Neuronal stem cell (in vitro differentiated cells): ENCODE measurements around the gene ZFYVE1.

Source experiments
- DNase-seq: peaks from one replicate; pipeline ENCODE4 v3.0.0-alpha.2; 2013; ENCODE audit warnings: low spot score
- H2AFZ ChIP-seq: one replicate; pipeline ENCODE4 v1.6.1; 2013; ENCODE audit warnings: mild to moderate bottlenecking, low read length, inconsistent platforms
- H2AK5ac ChIP-seq: 2 replicates; pipeline ENCODE4 v1.6.1; 2013; ENCODE audit warnings: low read depth, mild to moderate bottlenecking, inconsistent platforms, low read length, moderate library complexity, mixed read lengths
- H2BK120ac ChIP-seq: 2 replicates; pipeline ENCODE4 v1.6.1; 2013; ENCODE audit warnings: low read depth, mild to moderate bottlenecking, inconsistent platforms, low read length, moderate library complexity, mixed read lengths
- H2BK12ac ChIP-seq: one replicate; pipeline ENCODE4 v1.6.1; 2013; ENCODE audit warnings: low read length, inconsistent platforms
- H2BK15ac ChIP-seq: 2 replicates; pipeline ENCODE4 v1.6.1; 2013; ENCODE audit warnings: mild to moderate bottlenecking, low read length, inconsistent platforms, mixed read lengths
- H2BK5ac ChIP-seq: one replicate; pipeline ENCODE4 v1.6.1; 2013; ENCODE audit warnings: inconsistent platforms, mild to moderate bottlenecking, low read length, moderate library complexity
- H3K14ac ChIP-seq: one replicate; pipeline ENCODE4 v1.6.1; 2013; ENCODE audit warnings: low read length, inconsistent platforms
- H3K18ac ChIP-seq: 2 replicates; pipeline ENCODE4 v1.6.1; 2013; ENCODE audit warnings: low read length, inconsistent platforms
- H3K23ac ChIP-seq: 2 replicates; pipeline ENCODE4 v1.6.1; 2013; ENCODE audit warnings: low read depth, mild to moderate bottlenecking, mixed read lengths, low read length, inconsistent platforms; ENCODE audit not compliant: poor library complexity
- H3K27ac ChIP-seq: replicated peaks from 3 replicates; pipeline ENCODE4 v1.5.1; 2013; ENCODE audit warnings: low read length, inconsistent platforms
- H3K27me3 ChIP-seq, 3 experiments: 2 replicates each; pipeline ENCODE4 v1.6.1; 2013; ENCODE audit warnings: low read length in 3 of 3, mild to moderate bottlenecking in 2 of 3, inconsistent platforms in 1 of 3, low read depth in 1 of 3, mixed read lengths in 1 of 3, moderate library complexity in 1 of 3; ENCODE audit not compliant: control insufficient read depth in 3 of 3, insufficient read depth in 3 of 3
- H3K36me3 ChIP-seq, 2 donors: replicated peaks in 1 of 2; 2 replicates each; pipeline ENCODE4 v1.6.1; 2013; ENCODE audit warnings: low read length in 2 of 2; ENCODE audit not compliant: control insufficient read depth in 2 of 2, insufficient read depth in 2 of 2
- H3K4ac ChIP-seq: 2 replicates; pipeline ENCODE4 v1.6.1; 2013; ENCODE audit warnings: inconsistent platforms, mild to moderate bottlenecking, low read length, moderate library complexity
- H3K4me1 ChIP-seq, 2 donors: 1 replicate in 1 of 2; 2 replicates in 1 of 2; pipeline ENCODE4 v1.6.1; 2013; ENCODE audit warnings: low read length in 2 of 2, low read depth in 1 of 2; ENCODE audit not compliant: control insufficient read depth in 2 of 2, insufficient read depth in 1 of 2
- H3K4me2 ChIP-seq: one replicate; pipeline ENCODE4 v1.6.1; 2013; ENCODE audit warnings: mild to moderate bottlenecking, low read length, inconsistent platforms; ENCODE audit not compliant: insufficient read depth, poor library complexity, severe bottlenecking
- H3K4me3 ChIP-seq, 2 donors: 2 replicates each; pipeline ENCODE4 v1.5.1; 2013; ENCODE audit warnings: low read length in 2 of 2, mild to moderate bottlenecking in 2 of 2, inconsistent platforms in 1 of 2, moderate library complexity in 1 of 2
- H3K79me1 ChIP-seq: one replicate; pipeline ENCODE4 v1.6.1; 2013; ENCODE audit warnings: low read depth, mild to moderate bottlenecking, inconsistent platforms, low read length, moderate library complexity
- H3K9ac ChIP-seq: one replicate; pipeline ENCODE4 v1.6.1; 2013; ENCODE audit warnings: mild to moderate bottlenecking, low read depth, low read length, inconsistent platforms; ENCODE audit not compliant: poor library complexity
- H3K9me3 ChIP-seq, 2 donors: replicated peaks in 1 of 2; 2 replicates each; pipeline versions ENCODE3 to v1.6.1; 2013; ENCODE audit warnings: low read length in 2 of 2, mild to moderate bottlenecking in 2 of 2, inconsistent platforms in 1 of 2, low read depth in 1 of 2, mixed read lengths in 1 of 2, moderate library complexity in 1 of 2; ENCODE audit not compliant: control insufficient read depth in 2 of 2, insufficient read depth in 1 of 2
- H4K8ac ChIP-seq: one replicate; pipeline ENCODE4 v1.6.1; 2013; ENCODE audit warnings: low read depth, mild to moderate bottlenecking, inconsistent platforms, low read length, moderate library complexity
- H4K91ac ChIP-seq: one replicate; pipeline ENCODE4 v1.6.1; 2013; ENCODE audit warnings: low read length, low read depth, mild to moderate bottlenecking, inconsistent platforms; ENCODE audit not compliant: poor library complexity
- WGBS, 2 donors: extraction: QIAGEN DNeasy Blood & Tissue Kit; methylation state at CpG; one replicate each; pipeline ENCODE4 v1.1.7; 2013; ENCODE audit warnings: missing lambda C conversion rate in 2 of 2, mixed read lengths in 1 of 2; ENCODE audit not compliant: insufficient read length in 2 of 2, insufficient replicate concordance in 1 of 2; ENCODE audit errors: extremely low coverage in 2 of 2; 5-methylcytosine and 5-hydroxymethylcytosine counted together

Gene ZFYVE1

DNA sequence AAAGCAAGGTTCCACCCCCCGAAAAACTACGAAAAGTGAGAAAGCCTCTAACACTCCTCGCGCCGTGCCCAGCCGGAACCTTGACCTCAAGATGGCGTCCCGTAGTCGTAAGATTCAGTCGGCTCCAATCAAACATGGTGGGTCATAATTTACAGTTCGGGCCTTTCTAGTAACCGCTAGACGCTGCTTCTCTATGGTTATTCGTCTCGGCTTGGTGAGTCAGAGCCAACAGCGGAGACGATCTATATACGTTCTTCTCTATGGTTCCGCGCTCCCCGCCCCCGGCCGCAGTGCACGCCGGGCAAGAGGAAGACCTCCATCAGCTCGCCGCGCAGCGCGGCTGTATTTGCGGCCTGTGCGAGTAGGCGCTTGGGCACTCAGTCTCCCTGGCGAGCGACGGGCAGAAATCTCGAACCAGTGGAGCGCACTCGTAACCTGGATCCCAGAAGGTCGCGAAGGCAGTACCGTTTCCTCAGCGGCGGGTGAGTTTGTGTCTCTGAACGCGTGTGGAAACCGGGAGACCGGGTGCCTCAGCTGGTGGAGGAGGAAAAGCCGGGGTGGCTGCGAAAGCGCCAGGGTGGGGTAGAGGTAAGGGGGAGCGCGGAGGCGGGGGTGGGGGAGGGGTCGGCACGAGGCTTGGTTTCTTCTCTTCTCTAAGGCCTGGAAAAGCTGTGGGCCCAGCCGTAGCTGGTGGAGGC lies 31.5 kb upstream of the ZFYVE1 start, which contains the start of gene RBM25:
RBM25 (plus strand) TSS at position 311 of the 698 bp plus-strand sequence. CDS start 13,108 bp downstream, outside the sequence.
- no peak within 1 kb of the TSS for H2BK12ac ChIP-seq
- H3K9me3 ChIP-seq = no peaks in the 10 kb centered on the region
- H4K8ac ChIP-seq = peak within 1 kb of the TSS; percentile 65
- peak within 1 kb of the TSS; percentile 38 for H3K4ac ChIP-seq
- H3K4me2 ChIP-seq = peak within 1 kb of the TSS; percentile 73
- H3K4me3 ChIP-seq = peak within 1 kb of the TSS; percentile 89 to 98
- H3K79me1 ChIP-seq = peaks cover 3% of the 10 kb centered on the region
- H3K27ac ChIP-seq = peak within 1 kb of the TSS; percentile 95
- DNase-seq = peak; percentile 96
- H2BK120ac ChIP-seq = peak within 1 kb of the TSS; percentile 16
- H3K36me3 ChIP-seq = peaks cover 0 to 34% of the 10 kb centered on the region in 2 donors
- peak within 1 kb of the TSS; percentile 100 for H3K23ac ChIP-seq
- H2BK5ac ChIP-seq = peak within 1 kb of the TSS; percentile 84
- H2AFZ ChIP-seq = peak within 1 kb of the TSS; percentile 87
- peak within 1 kb of the TSS; percentile 99 for H3K14ac ChIP-seq
- H3K9ac ChIP-seq = peak within 1 kb of the TSS; percentile 95
- H4K91ac ChIP-seq = no peak within 1 kb of the TSS
- H3K27me3 ChIP-seq = no peaks in the 10 kb centered on the region
- H2BK15ac ChIP-seq = peak within 1 kb of the TSS; percentile 58
- WGBS, 2 donors = no CpG with 5 or more reads among the region's 57 CpGs
- no peaks in the 10 kb centered on the region for H3K4me1 ChIP-seq
- peak within 1 kb of the TSS; percentile 96 for H3K18ac ChIP-seq
- peak within 1 kb of the TSS; percentile 61 for H2AK5ac ChIP-seq

DNA sequence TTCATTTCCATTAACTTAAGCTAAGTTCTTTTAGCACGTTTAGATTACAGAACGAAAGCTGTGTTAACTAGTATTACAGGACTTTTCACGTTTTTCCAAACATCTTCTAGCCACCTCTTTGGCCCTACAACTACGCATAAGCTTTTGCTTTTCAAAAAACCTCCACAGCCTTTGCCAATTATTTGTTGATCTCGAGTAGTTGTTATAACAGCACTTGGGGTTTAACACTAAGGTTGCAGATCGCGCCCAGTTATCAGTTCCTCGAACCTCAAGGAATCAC lies 31.0 kb upstream of the ZFYVE1 start:
- Histone ChIP-seq H3K4me1 (no peaks in the 10 kb centered on the region), H4K8ac (no peak overlapping the region), H3K9me3 (no peaks in the 10 kb centered on the region), H2BK120ac (no peak overlapping the region), H3K36me3 (peaks cover 0 to 32% of the 10 kb centered on the region in 2 donors), H2AFZ (peak overlapping the region; percentile 72), H4K91ac (no peak overlapping the region), H3K79me1 (peaks cover 3% of the 10 kb centered on the region), H2BK5ac (no peak overlapping the region), H3K14ac (no peak overlapping the region), H3K27me3 (no peaks in the 10 kb centered on the region), H3K27ac (peak overlapping the region; percentile 72), H3K4me2 (peak overlapping the region; percentile 59), H3K9ac (no peak overlapping the region), H3K18ac (peak overlapping the region; percentile 35), H2AK5ac (no peak overlapping the region), H2BK12ac (no peak overlapping the region), H3K4ac (no peak overlapping the region), H3K23ac (no peak overlapping the region), H2BK15ac (no peak overlapping the region), H3K4me3 (peak overlapping the region; percentile 84 to 89)
- no peak for DNase-seq
- WGBS, 2 donors = no CpG with 5 or more reads among the region's 8 CpGs

DNA sequence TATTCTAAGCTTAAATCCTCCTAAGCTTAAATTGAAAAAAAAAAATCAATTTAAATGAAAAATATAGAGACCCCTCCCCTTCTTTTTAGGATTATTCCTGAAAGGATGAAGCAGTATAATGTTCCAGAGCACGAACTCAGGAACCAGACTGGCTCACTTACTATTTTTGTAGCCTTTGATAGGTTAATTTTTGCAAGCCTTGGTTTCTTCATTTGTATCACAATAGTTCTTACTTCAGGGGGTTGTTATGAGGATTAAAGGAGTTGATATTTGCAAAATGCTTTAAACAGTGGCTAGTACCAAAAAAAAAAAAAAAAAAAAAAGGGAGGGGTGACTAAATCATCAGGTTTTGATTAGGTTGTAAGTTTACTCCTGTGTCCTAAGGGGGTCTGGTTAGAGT lies 28.3 kb upstream of the ZFYVE1 start:
- H3K36me3 ChIP-seq = peaks cover 0 to 6% of the 10 kb centered on the region in 2 donors
- H2BK12ac ChIP-seq = no peak overlapping the region
- no peak overlapping the region for H3K14ac ChIP-seq
- H2AFZ ChIP-seq = no peak overlapping the region
- no peak overlapping the region for H3K4me3 ChIP-seq
- no peak overlapping the region for H3K9ac ChIP-seq
- H3K79me1 ChIP-seq = peaks cover 3% of the 10 kb centered on the region
- no peak overlapping the region for H3K23ac ChIP-seq
- H3K4me1 ChIP-seq = no peaks in the 10 kb centered on the region
- H2BK120ac ChIP-seq = no peak overlapping the region
- no peak overlapping the region for H3K4ac ChIP-seq
- no peak overlapping the region for H3K27ac ChIP-seq
- no peak overlapping the region for H3K18ac ChIP-seq
- H3K27me3 ChIP-seq = no peaks in the 10 kb centered on the region
- no peak overlapping the region for H4K8ac ChIP-seq
- no CpG with 5 or more reads among the region's 1 CpG for WGBS, 2 donors
- H3K9me3 ChIP-seq = no peaks in the 10 kb centered on the region
- no peak overlapping the region for H2AK5ac ChIP-seq
- H2BK15ac ChIP-seq = no peak overlapping the region
- no peak overlapping the region for H4K91ac ChIP-seq
- DNase-seq = no peak
- no peak overlapping the region for H3K4me2 ChIP-seq
- H2BK5ac ChIP-seq = no peak overlapping the region

DNA sequence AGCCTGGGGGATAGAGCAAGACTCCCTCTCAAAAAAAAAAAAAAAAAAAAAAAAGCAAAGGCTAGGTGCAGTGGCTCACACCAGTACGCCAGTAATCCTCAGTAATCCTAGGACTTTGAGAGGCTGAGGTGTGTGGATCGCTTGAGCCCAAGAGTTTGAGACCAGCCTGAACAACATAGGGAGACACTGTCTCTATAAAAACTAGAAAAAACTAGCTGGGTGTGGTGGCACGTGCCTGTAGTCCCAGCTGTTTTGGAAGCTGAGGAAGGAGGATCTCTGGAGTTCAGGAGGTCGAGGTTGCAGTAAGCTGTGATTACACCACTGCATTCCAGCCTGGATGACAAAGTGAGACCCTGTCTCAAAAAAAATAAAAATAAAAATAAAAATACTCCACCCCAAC lies 22.5 kb upstream of the ZFYVE1 start:
- WGBS, 2 donors = no CpG with 5 or more reads among the region's 4 CpGs
- H3K18ac ChIP-seq = no peak overlapping the region
- H3K23ac ChIP-seq = no peak overlapping the region
- H4K8ac ChIP-seq = no peak overlapping the region
- no peak overlapping the region for H2AK5ac ChIP-seq
- no peaks in the 10 kb centered on the region for H3K27me3 ChIP-seq
- H3K27ac ChIP-seq = no peak overlapping the region
- H2BK15ac ChIP-seq = no peak overlapping the region
- H3K4ac ChIP-seq = no peak overlapping the region
- H2AFZ ChIP-seq = peak overlapping the region; percentile 59
- H3K4me3 ChIP-seq = no peak overlapping the region
- H3K14ac ChIP-seq = no peak overlapping the region
- no peak overlapping the region for H4K91ac ChIP-seq
- no peak overlapping the region for H3K9ac ChIP-seq
- no peaks in the 10 kb centered on the region for H3K4me1 ChIP-seq
- H3K9me3 ChIP-seq = no peaks in the 10 kb centered on the region
- no peaks in the 10 kb centered on the region for H3K79me1 ChIP-seq
- H2BK5ac ChIP-seq = no peak overlapping the region
- no peak overlapping the region for H2BK120ac ChIP-seq
- H3K36me3 ChIP-seq = no peaks in the 10 kb centered on the region
- no peak overlapping the region for H2BK12ac ChIP-seq
- no peak overlapping the region for H3K4me2 ChIP-seq
- no peak for DNase-seq
